OCI-LY3 (cell line): ENCODE results near the gene MUC13.

Experiments
- H2AFZ ChIP-seq: fragments of 200-600, 300-600 bp; shearing (Covaris generic); 2 replicates; pipeline ENCODE4 v1.6.0; 2014; ENCODE audit warnings: antibody characterized with exemption, low read depth, low read length
- H3K27ac ChIP-seq: fragments of 200-600, 300-600 bp; sonication (generic); 2 replicates; pipeline ENCODE4 v1.5.1; 2014; ENCODE audit warnings: mild to moderate bottlenecking, low read length, moderate library complexity, mixed read lengths
- H3K27me3 ChIP-seq: fragments of 200-600, 300-600 bp; sonication (generic); 2 replicates; pipeline ENCODE4 v1.6.1; 2014; ENCODE audit warnings: low read depth, low read length, mixed read lengths
- H3K36me3 ChIP-seq: fragments of 200-600, 300-600 bp; sonication (generic); replicated peaks from 2 replicates; pipeline ENCODE3; 2014; ENCODE audit warnings: low read depth, low read length, mixed read lengths
- H3K4me1 ChIP-seq: fragments of 300-600, 200-600 bp; sonication (generic); 2 replicates; pipeline ENCODE4 v1.6.1; 2014; ENCODE audit warnings: low read length, mixed read lengths
- H3K4me2 ChIP-seq: fragments of 200-600, 300-600 bp; sonication (generic); 2 replicates; pipeline ENCODE4 v1.6.1; 2014; ENCODE audit warnings: low read length, mixed read lengths
- H3K4me3 ChIP-seq: fragments of 300-600, 200-600 bp; sonication (generic); 2 replicates; pipeline ENCODE4 v1.5.1; 2014; ENCODE audit warnings: antibody characterized with exemption, mild to moderate bottlenecking, low read length, moderate library complexity
- H3K79me2 ChIP-seq: fragments of 300-600, 200-600 bp; shearing (Covaris generic); 2 replicates; pipeline ENCODE4 v1.6.1; 2014; ENCODE audit warnings: mild to moderate bottlenecking, low read length, mixed read lengths
- H3K9ac ChIP-seq: fragments of 300-600, 200-600 bp; shearing (Covaris generic); 2 replicates; pipeline ENCODE4 v1.6.0; 2014; ENCODE audit warnings: mild to moderate bottlenecking, low read length, moderate library complexity
- H3K9me3 ChIP-seq: fragments of 200-600, 300-600 bp; shearing (Covaris generic); 2 replicates; pipeline ENCODE4 v1.6.1; 2014; ENCODE audit warnings: low read length, mixed read lengths; ENCODE audit not compliant: insufficient read depth
- H4K20me1 ChIP-seq: fragments of 200-600, 300-600 bp; sonication (generic); 2 replicates; pipeline ENCODE4 v1.6.1; 2016; ENCODE audit warnings: low read length, mixed read lengths; ENCODE audit not compliant: insufficient read depth
- EZH2phosphoT487 ChIP-seq: fragments of 200-600 bp; shearing (Covaris generic); IDR thresholded peaks from 2 replicates; pipeline ENCODE4 v1.6.1; 2018; ENCODE audit warnings: antibody characterized with exemption, mixed run types, low read depth
- TF ChIP-seq, protein P1 (sequence below): fragments of 200-600, 300-600 bp; sonication (generic); IDR thresholded peaks from 2 replicates; pipeline ENCODE4 v1.5.1; 2014; ENCODE audit warnings: antibody characterized with exemption, low read length, low read depth

The MUC13 gene

DNA sequence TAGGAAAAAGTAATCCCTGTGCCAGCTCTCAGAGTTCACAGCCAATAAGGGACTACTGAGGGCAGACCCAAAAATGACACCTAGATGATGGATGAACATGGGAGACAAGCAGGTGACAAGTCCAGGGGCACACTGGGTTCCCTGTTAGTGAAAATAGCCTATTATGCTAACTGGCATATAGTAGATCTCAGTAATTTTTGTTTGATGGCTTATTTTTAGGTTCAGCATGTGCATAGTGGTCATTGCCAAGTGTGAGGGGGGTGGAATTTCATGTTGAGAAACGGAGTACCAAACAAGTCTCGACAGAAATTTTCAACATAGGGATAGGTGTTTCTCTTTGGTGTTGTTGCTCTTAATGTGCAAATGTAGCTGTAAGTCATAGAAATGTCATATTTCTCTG, 41.0 kb downstream of the MUC13 start:
- TF ChIP-seq, protein P1, sequence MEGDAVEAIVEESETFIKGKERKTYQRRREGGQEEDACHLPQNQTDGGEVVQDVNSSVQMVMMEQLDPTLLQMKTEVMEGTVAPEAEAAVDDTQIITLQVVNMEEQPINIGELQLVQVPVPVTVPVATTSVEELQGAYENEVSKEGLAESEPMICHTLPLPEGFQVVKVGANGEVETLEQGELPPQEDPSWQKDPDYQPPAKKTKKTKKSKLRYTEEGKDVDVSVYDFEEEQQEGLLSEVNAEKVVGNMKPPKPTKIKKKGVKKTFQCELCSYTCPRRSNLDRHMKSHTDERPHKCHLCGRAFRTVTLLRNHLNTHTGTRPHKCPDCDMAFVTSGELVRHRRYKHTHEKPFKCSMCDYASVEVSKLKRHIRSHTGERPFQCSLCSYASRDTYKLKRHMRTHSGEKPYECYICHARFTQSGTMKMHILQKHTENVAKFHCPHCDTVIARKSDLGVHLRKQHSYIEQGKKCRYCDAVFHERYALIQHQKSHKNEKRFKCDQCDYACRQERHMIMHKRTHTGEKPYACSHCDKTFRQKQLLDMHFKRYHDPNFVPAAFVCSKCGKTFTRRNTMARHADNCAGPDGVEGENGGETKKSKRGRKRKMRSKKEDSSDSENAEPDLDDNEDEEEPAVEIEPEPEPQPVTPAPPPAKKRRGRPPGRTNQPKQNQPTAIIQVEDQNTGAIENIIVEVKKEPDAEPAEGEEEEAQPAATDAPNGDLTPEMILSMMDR = no peak
- TF ChIP-seq EZH2phosphoT487 = no peak
- H3K9me3 ChIP-seq = no peaks in the 10 kb centered on the region
- H3K27me3 ChIP-seq = no peaks in the 10 kb centered on the region
- H3K4me3 ChIP-seq = no peak overlapping the region
- no peaks in the 10 kb centered on the region for H3K79me2 ChIP-seq
- H3K4me2 ChIP-seq = no peak overlapping the region
- no peaks in the 10 kb centered on the region for H3K36me3 ChIP-seq
- no peak overlapping the region for H2AFZ ChIP-seq
- H4K20me1 ChIP-seq = no peaks in the 10 kb centered on the region
- peaks cover 7% of the 10 kb centered on the region for H3K4me1 ChIP-seq
- no peak overlapping the region for H3K9ac ChIP-seq
- H3K27ac ChIP-seq = no peak overlapping the region

DNA sequence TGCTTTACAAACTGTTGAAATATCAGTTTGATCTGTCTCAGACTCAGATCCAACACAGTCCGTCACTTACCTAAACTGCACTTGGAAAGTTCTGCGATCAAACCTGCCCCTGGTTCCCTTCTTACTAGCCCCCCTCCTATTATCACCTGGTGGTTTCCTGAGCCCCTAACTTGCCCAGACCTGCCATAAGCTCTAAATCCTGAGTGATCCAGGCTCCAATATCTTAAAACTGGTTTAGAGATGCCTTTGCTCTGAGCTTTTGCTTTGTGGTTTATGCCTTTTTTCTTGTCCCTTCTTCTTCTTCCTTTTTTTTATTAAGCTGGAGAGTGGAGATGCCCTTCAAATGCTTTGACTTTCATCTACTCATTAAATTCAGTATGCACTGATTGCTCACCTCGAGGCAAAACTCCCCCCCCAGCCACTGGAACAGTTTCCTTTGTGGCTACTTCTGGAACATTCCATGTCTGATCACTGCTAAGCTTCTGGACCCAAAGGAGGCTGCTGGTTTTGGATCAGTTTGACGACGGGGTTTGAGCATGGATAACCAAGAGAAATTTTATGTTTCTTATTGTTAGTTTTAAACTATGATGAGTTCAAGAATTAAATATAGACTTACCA, 43.9 kb downstream of the MUC13 start:
- Histone ChIP-seq H3K27ac (no peak overlapping the region), H4K20me1 (no peaks in the 10 kb centered on the region), H3K27me3 (peaks cover 8% of the 10 kb centered on the region), H3K4me1 (peaks cover 10% of the 10 kb centered on the region), H3K79me2 (no peaks in the 10 kb centered on the region), H3K4me2 (no peak overlapping the region), H3K36me3 (no peaks in the 10 kb centered on the region), H2AFZ (no peak overlapping the region), H3K9ac (no peak overlapping the region), H3K9me3 (no peaks in the 10 kb centered on the region), H3K4me3 (no peak overlapping the region)
- TF ChIP-seq EZH2phosphoT487 = no peak
- TF ChIP-seq, protein P1 = no peak

DNA sequence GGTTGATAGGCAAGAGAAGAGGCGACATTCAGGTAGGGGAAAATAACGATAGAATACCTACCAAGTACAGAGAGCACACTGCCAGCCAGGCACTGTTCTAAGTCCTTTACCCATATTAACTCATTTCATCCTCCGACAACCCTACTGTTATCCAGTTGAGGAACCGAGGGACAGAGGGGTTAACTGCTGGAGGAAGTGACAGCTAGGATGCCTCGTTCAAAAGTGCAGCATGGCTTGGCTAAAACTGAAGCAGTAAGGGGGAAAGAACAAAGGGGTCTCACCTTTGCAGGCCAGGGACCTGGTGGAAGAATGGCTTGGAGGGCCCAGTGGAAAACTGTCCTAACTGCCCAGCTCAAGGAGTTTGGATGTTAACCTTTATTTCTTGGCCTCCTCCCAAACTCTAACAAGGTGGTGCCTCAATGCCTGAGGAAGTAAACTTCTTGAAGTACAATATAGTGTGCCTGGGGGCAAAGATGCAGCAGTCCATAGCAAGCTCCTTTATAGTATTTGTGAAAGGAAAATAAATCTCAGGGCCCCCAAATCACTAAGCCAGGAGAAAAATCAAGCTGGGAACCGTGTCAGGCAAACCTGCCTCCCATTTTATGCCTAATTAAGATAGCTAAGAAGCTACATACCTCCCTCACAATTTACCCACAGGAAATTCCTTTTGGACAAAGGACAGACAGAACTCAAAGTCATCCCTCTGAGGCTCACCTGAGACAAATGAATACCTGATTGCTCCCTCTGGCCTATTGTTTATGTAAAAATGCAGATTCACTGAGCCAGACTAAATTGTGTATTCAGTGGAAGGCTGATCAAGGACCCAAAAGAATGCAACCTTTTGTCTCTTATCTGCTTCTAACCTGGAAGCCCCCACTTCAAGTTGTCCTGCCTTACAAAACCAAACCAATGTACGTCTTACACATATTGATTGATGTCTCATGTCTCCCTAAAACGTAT, 45.8 kb downstream of the MUC13 start:
- H3K36me3 ChIP-seq = no peaks in the 10 kb centered on the region
- no peak overlapping the region for H3K4me2 ChIP-seq
- H2AFZ ChIP-seq = no peak overlapping the region
- no peak overlapping the region for H3K27ac ChIP-seq
- TF ChIP-seq, protein P1 = no peak
- no peak for TF ChIP-seq EZH2phosphoT487
- H3K79me2 ChIP-seq = no peaks in the 10 kb centered on the region
- peaks cover 10% of the 10 kb centered on the region for H3K27me3 ChIP-seq
- H3K9me3 ChIP-seq = no peaks in the 10 kb centered on the region
- H4K20me1 ChIP-seq = no peaks in the 10 kb centered on the region
- H3K4me3 ChIP-seq = no peak overlapping the region
- H3K9ac ChIP-seq = no peak overlapping the region
- peaks cover 10% of the 10 kb centered on the region for H3K4me1 ChIP-seq

DNA sequence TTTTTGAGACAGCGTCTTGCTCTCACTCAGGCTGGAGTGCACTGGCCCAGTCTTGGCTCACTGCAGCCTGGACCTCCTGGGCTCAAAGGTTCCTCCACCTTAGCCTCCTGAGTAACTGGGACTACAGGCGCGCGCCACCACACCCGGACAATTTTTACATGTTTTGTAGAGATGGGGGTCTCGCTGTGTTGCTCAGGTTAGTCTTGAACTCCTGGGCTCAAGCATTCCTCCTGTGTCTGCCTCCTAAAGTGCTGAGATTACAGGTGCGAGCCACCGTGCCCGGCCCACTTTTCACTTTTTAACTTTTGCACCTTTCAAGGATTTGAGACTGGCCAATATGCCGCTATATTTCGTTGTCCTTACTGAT, 46.6 kb downstream of the MUC13 start:
- Histone ChIP-seq H3K4me3 (peak overlapping the region; percentile 85), H4K20me1 (no peaks in the 10 kb centered on the region), H2AFZ (no peak overlapping the region), H3K27ac (no peak overlapping the region), H3K9ac (no peak overlapping the region), H3K27me3 (peaks cover 10% of the 10 kb centered on the region), H3K36me3 (no peaks in the 10 kb centered on the region), H3K4me1 (peaks cover 10% of the 10 kb centered on the region), H3K79me2 (no peaks in the 10 kb centered on the region), H3K4me2 (peak overlapping the region; percentile 81; the same call in 1 of the 2 replicates), H3K9me3 (no peaks in the 10 kb centered on the region)
- no peak for TF ChIP-seq EZH2phosphoT487
- TF ChIP-seq, protein P1 = no peak
